B cell (primary cell): ENCODE data around the gene SOSTDC1. TPM values are rescaled to one million over a fixed set of nuclear protein-coding genes. Genes with fewer than 3 reads are reported as not detected.

ENCODE experiments used
- ATAC-seq: fragments of 200-7000 bp; cut with Tn5 transposase; one replicate; pipeline ENCODE4 v1.10.0; 2021; ENCODE audit warnings: low read depth, mild to moderate bottlenecking, moderate number of reproducible peaks, moderate library complexity
- CTCF ChIA-PET: fragments of 350-600 bp; sonication (Branson Sonifier 250); formaldehyde crosslinking; loops from one replicate; lab custom pipeline; 2021; ENCODE audit warnings: antibody characterized with exemption, inconsistent platforms; lab: Charles Lee
- POLR2A ChIA-PET: fragments of 350-600 bp; sonication (Branson Sonifier 250); formaldehyde crosslinking; loops from one replicate; lab custom pipeline; 2021; ENCODE audit warnings: antibody characterized with exemption; lab: Charles Lee
- DNase-seq: peaks from one replicate; pipeline ENCODE4 v3.0.0; 2013
- H2AFZ ChIP-seq: 2 replicates; pipeline ENCODE4 v1.6.1; 2012; ENCODE audit warnings: mild to moderate bottlenecking, low read depth, low read length; ENCODE audit not compliant: insufficient read depth, poor library complexity, severe bottlenecking
- H3K27ac ChIP-seq, 2 donors: 1 replicate in 1 of 2; 2 replicates in 1 of 2; pipeline ENCODE4 v1.5.1; 2012 to 2013; ENCODE audit warnings: low read length in 2 of 2, mild to moderate bottlenecking in 2 of 2, moderate library complexity in 1 of 2
- H3K27me3 ChIP-seq, 4 experiments: fragments of 200-600 bp in 1 of 4; sonication (generic) in 1 of 4; replicated peaks in 1 of 4; 1 replicate in 2 of 4; 2 replicates in 2 of 4; pipeline versions ENCODE4 v1.6.1 to v1.7.0; 2013 to 2016; ENCODE audit warnings: low read length in 3 of 4, mild to moderate bottlenecking in 2 of 4, mixed read lengths in 1 of 4, moderate library complexity in 1 of 4; ENCODE audit not compliant: insufficient read depth in 4 of 4, control insufficient read depth in 3 of 4; ENCODE audit errors: control extremely low read depth in 1 of 4
- H3K36me3 ChIP-seq, 2 experiments: replicated peaks in 1 of 2; 1 replicate in 1 of 2; 2 replicates in 1 of 2; pipeline versions ENCODE4 v1.6.1 to v1.7.1; 2013; ENCODE audit warnings: low read length in 1 of 2; ENCODE audit not compliant: insufficient read depth in 2 of 2, control insufficient read depth in 1 of 2; ENCODE audit errors: control extremely low read depth in 1 of 2, extremely low read depth in 1 of 2
- H3K4me1 ChIP-seq, 2 donors: fragments of 200-600 bp in 1 of 2; sonication (generic) in 1 of 2; 1 replicate in 1 of 2; 2 replicates in 1 of 2; pipeline versions ENCODE4 v1.5.1 to v1.6.1; 2013 to 2017; ENCODE audit warnings: low read length in 2 of 2; ENCODE audit not compliant: control insufficient read depth in 2 of 2, insufficient read depth in 2 of 2
- H3K4me2 ChIP-seq: replicated peaks from 2 replicates; pipeline ENCODE3; 2012; ENCODE audit warnings: mild to moderate bottlenecking, low read depth, low read length; ENCODE audit not compliant: poor library complexity, severe bottlenecking
- H3K4me3 ChIP-seq, 5 experiments: fragments of 200-600 bp in 1 of 5; sonication (generic) in 1 of 5; 1 replicate in 3 of 5; 2 replicates in 2 of 5; pipeline versions ENCODE4 v1.5.1 to v1.7.0; 2011 to 2016; ENCODE audit warnings: low read length in 4 of 5, mild to moderate bottlenecking in 4 of 5, low read depth in 2 of 5, control low read depth in 1 of 5, moderate library complexity in 1 of 5; ENCODE audit not compliant: insufficient read depth in 1 of 5; ENCODE audit errors: control extremely low read depth in 1 of 5, extremely low read depth in 1 of 5
- H3K79me2 ChIP-seq: fragments of 200-600 bp; sonication (generic); one replicate; pipeline ENCODE4 v1.6.0; 2016; ENCODE audit warnings: low read length; ENCODE audit not compliant: control insufficient read depth, insufficient read depth
- H3K9ac ChIP-seq: fragments of 200-600 bp; sonication (generic); 2 replicates; pipeline ENCODE4 v1.6.1; 2017; ENCODE audit warnings: mild to moderate bottlenecking, low read length, moderate library complexity
- H3K9me3 ChIP-seq, 3 donors: one replicate each; pipeline versions ENCODE4 v1.6.1 to v1.7.1; 2013; ENCODE audit warnings: low read length in 2 of 3; ENCODE audit not compliant: control insufficient read depth in 2 of 3, insufficient read depth in 1 of 3; ENCODE audit errors: control extremely low read depth in 1 of 3
- H4K20me1 ChIP-seq: 2 replicates; pipeline ENCODE4 v1.6.0; 2012; ENCODE audit warnings: mild to moderate bottlenecking, low read length; ENCODE audit not compliant: insufficient read depth, control insufficient read depth, poor library complexity, severe bottlenecking
- H3K27ac Mint-ChIP-seq: one replicate; pipeline ENCODE4 v1.8.0; 2021; ENCODE audit warnings: mixed read lengths
- H3K27me3 Mint-ChIP-seq: one replicate; pipeline ENCODE4 v1.8.0; 2021; ENCODE audit warnings: mixed read lengths
- H3K4me1 Mint-ChIP-seq: one replicate; pipeline ENCODE4 v1.8.0; 2021; ENCODE audit warnings: mixed read lengths
- H3K4me3 Mint-ChIP-seq: one replicate; pipeline ENCODE4 v1.8.0; 2021; ENCODE audit warnings: mixed read lengths
- H3K9me3 Mint-ChIP-seq: one replicate; pipeline ENCODE4 v1.8.0; 2022; ENCODE audit warnings: mixed read lengths; ENCODE audit not compliant: insufficient read depth
- CTCF ChIP-seq: fragments of 200-600 bp; IDR thresholded peaks from one replicate; pipeline ENCODE4 v1.8.0; 2022; ENCODE audit warnings: antibody characterized with exemption, mild to moderate bottlenecking
- EZH2 ChIP-seq: IDR thresholded peaks from 2 replicates; pipeline ENCODE4 v1.6.1; 2012; ENCODE audit warnings: borderline replicate concordance, low read depth, mild to moderate bottlenecking, moderate library complexity, low read length; ENCODE audit not compliant: insufficient read depth, poor library complexity, severe bottlenecking
- WGBS: methylation state at CpG from one replicate; pipeline ENCODE4 v1.1.5; 2013; ENCODE audit warnings: missing lambda C conversion rate; ENCODE audit not compliant: insufficient coverage; 5-methylcytosine and 5-hydroxymethylcytosine counted together
- intact Hi-C: fragments of 100-400 bp; cut with micrococcal nuclease; formaldehyde crosslinking; loops from one replicate; pipeline ENCODE4 v1.10.0; 2022
- polyA plus RNA-seq: library from polyadenylated mRNA; depleted of rRNA; stranded (reverse); fragments of >200 nt; gene quantifications from 2 replicates; pipeline ENCODE4 v1.2.3, GENCODE V29; 2012
- total RNA-seq, 2 donors: library from RNA; stranded (reverse); fragments of 120-200 nt in 1 of 2; gene quantifications; 1 replicate in 1 of 2; 2 replicates in 1 of 2; pipeline versions ENCODE4 v1.2.3 to v1.2.4, GENCODE V29; 2013 to 2022

The SOSTDC1 gene
- total and polyA plus RNA-seq, 2 donors (not counting 1 experiment from before 2014, with no cell fraction given) = not detected

- ATAC-seq (no peak), DNase-seq (no peak)
- no peak overlapping the region for H3K4me3 ChIP-seq
- no peaks in the 10 kb centered on the region for H3K4me1 ChIP-seq
- no peak overlapping the region for H2AFZ ChIP-seq
- no peaks in the 10 kb centered on the region for H3K36me3 ChIP-seq
- peaks cover 11% of the 10 kb centered on the region for H3K27me3 Mint-ChIP-seq
- no peaks in the 10 kb centered on the region for H4K20me1 ChIP-seq
- no peak overlapping the region for H3K4me3 Mint-ChIP-seq
- intact Hi-C loops = no loop called here
- TF ChIP-seq CTCF (no peak), EZH2 (no peak)
- ChIA-PET CTCF (no interaction called here), POLR2A (interaction anchor here (0.6 kb wide), 1 partner anchor 16 kb away, joined by 4 read pairs; no protein-coding TSS in a partner anchor)
- H3K9me3 Mint-ChIP-seq = no peaks in the 10 kb centered on the region
- H3K9me3 ChIP-seq = no peaks in the 10 kb centered on the region
- no peak overlapping the region for H3K9ac ChIP-seq
- H3K27ac Mint-ChIP-seq = no peak overlapping the region
- H3K4me1 Mint-ChIP-seq = no peaks in the 10 kb centered on the region
- no peaks in the 10 kb centered on the region for H3K79me2 ChIP-seq
- no peak overlapping the region for H3K4me2 ChIP-seq
- no peak overlapping the region for H3K27ac ChIP-seq
- no peaks in the 10 kb centered on the region for H3K27me3 ChIP-seq
Measured at GRCh38 chr7:16438988-16439387, 26.6 kb downstream of the SOSTDC1 start.

- ChIA-PET POLR2A (no interaction called here), CTCF (interaction anchor here (0.7 to 5.4 kb wide), 2 partner anchors 15 to 1745 kb away, joined by 3 to 31 read pairs; partner anchors contain the start of gene CRPPA)
- H3K27ac ChIP-seq = no peak overlapping the region
- Mint-ChIP-seq H3K4me3 (no peak overlapping the region), H3K27ac (no peak overlapping the region), H3K4me1 (no peaks in the 10 kb centered on the region), H3K27me3 (peaks cover 8% of the 10 kb centered on the region), H3K9me3 (no peaks in the 10 kb centered on the region)
- no peaks in the 10 kb centered on the region for H3K36me3 ChIP-seq
- no peak for TF ChIP-seq EZH2
- TF ChIP-seq CTCF = no peak
- no peaks in the 10 kb centered on the region for H3K4me1 ChIP-seq
- no peak for DNase-seq
- H3K4me3 ChIP-seq = no peak overlapping the region
- H3K79me2 ChIP-seq = no peaks in the 10 kb centered on the region
- H3K9me3 ChIP-seq = no peaks in the 10 kb centered on the region
- H2AFZ ChIP-seq = no peak overlapping the region
- no CpG with 5 or more reads among the region's 2 CpGs for WGBS
- H3K27me3 ChIP-seq = no peaks in the 10 kb centered on the region
- no peak overlapping the region for H3K9ac ChIP-seq
- H3K4me2 ChIP-seq = no peak overlapping the region
- no peaks in the 10 kb centered on the region for H4K20me1 ChIP-seq
- ATAC-seq = no peak
- intact Hi-C loops = no loop called here
Measured at GRCh38 chr7:16436306-16436705, 29.2 kb downstream of the SOSTDC1 start.
